Tibial nerve (tissue), 4 donors: ENCODE data around the gene ERMP1.

Source experiments
- CTCF ChIP-seq, 5 experiments: fragments of 200-600 bp in 3 of 5; fragments of 450-650 bp in 2 of 5; sonication (generic) in 3 of 5; IDR thresholded peaks; one replicate each; pipeline ENCODE4 v1.5.1; 2016 to 2019; ENCODE audit warnings: antibody characterized with exemption in 5 of 5, mild to moderate bottlenecking in 3 of 5, moderate library complexity in 2 of 5
- EP300 ChIP-seq, 2 donors: sonication (generic); formaldehyde crosslinking; IDR thresholded peaks; one replicate each; pipeline ENCODE4 v1.6.1; 2017; ENCODE audit warnings: antibody characterized with exemption in 2 of 2, mild to moderate bottlenecking in 1 of 2
- POLR2A ChIP-seq, 2 donors: fragments of 450-650 bp; IDR thresholded peaks; one replicate each; pipeline ENCODE4 v1.6.1; 2017; ENCODE audit warnings: antibody characterized with exemption in 2 of 2, mild to moderate bottlenecking in 2 of 2, moderate library complexity in 2 of 2

- no peak for TF ChIP-seq CTCF (IDR thresholded peaks at IDR 0.05)
- no peak for TF ChIP-seq EP300 (IDR thresholded peaks at IDR 0.05)
- TF ChIP-seq POLR2A (IDR thresholded peaks at IDR 0.05): no peak
Measured at GRCh38 chr9:5825223-5825622, 7.7 kb downstream of the ERMP1 start.
